CD4-positive, alpha-beta T cell treated with Interleukin-12 subunit alpha and Interleukin-12 subunit beta, for 1 hour (primary cell): ENCODE data around the gene NRXN3.

ENCODE experiments used
- DNase-seq: peaks from one replicate; pipeline ENCODE4 v3.0.0-alpha.2; 2020

Gene NRXN3

GRCh38 chr14:79274641-79275291, 1104.6 kb downstream of the NRXN3 start:
- no peak for DNase-seq

- no peak for DNase-seq
Observed at GRCh38 chr14:79275292-79275655, 1105.1 kb downstream of the NRXN3 start.

GRCh38 chr14:79278286-79278797, 1108.2 kb downstream of the NRXN3 start:
- DNase-seq = no peak

- DNase-seq = no peak
Observed at GRCh38 chr14:79278798-79279644, 1108.8 kb downstream of the NRXN3 start.

GRCh38 chr14:79279645-79280597, 1109.7 kb downstream of the NRXN3 start:
- no peak for DNase-seq

- no peak for DNase-seq
Observed at GRCh38 chr14:79281244-79282152, 1111.3 kb downstream of the NRXN3 start.

GRCh38 chr14:79284621-79285020, 1114.4 kb downstream of the NRXN3 start:
- DNase-seq = no peak

GRCh38 chr14:79285263-79285662, 1115.1 kb downstream of the NRXN3 start:
- DNase-seq = no peak

- no peak for DNase-seq
Observed at GRCh38 chr14:79287976-79288375, 1117.8 kb downstream of the NRXN3 start.

GRCh38 chr14:79293482-79294177, 1123.5 kb downstream of the NRXN3 start:
- no peak for DNase-seq

GRCh38 chr14:79294499-79294898, 1124.3 kb downstream of the NRXN3 start:
- no peak for DNase-seq

GRCh38 chr14:79295385-79295784, 1125.2 kb downstream of the NRXN3 start:
- DNase-seq = no peak

GRCh38 chr14:79298373-79298772, 1128.2 kb downstream of the NRXN3 start:
- DNase-seq = no peak

- no peak for DNase-seq
Observed at GRCh38 chr14:79299162-79299561, 1129.0 kb downstream of the NRXN3 start.

- no peak for DNase-seq
Observed at GRCh38 chr14:79304279-79304678, 1134.1 kb downstream of the NRXN3 start.

- DNase-seq = no peak
Observed at GRCh38 chr14:79306546-79306945, 1136.4 kb downstream of the NRXN3 start.

- DNase-seq = no peak
Observed at GRCh38 chr14:79318371-79318770, 1148.2 kb downstream of the NRXN3 start.

GRCh38 chr14:79320561-79320960, 1150.4 kb downstream of the NRXN3 start:
- no peak for DNase-seq

GRCh38 chr14:79321070-79321469, 1150.9 kb downstream of the NRXN3 start:
- DNase-seq = no peak

GRCh38 chr14:79325071-79325470, 1154.9 kb downstream of the NRXN3 start:
- no peak for DNase-seq

GRCh38 chr14:79325557-79325956, 1155.4 kb downstream of the NRXN3 start:
- no peak for DNase-seq
